ENCODE data around the gene CLHC1.

DNA sequence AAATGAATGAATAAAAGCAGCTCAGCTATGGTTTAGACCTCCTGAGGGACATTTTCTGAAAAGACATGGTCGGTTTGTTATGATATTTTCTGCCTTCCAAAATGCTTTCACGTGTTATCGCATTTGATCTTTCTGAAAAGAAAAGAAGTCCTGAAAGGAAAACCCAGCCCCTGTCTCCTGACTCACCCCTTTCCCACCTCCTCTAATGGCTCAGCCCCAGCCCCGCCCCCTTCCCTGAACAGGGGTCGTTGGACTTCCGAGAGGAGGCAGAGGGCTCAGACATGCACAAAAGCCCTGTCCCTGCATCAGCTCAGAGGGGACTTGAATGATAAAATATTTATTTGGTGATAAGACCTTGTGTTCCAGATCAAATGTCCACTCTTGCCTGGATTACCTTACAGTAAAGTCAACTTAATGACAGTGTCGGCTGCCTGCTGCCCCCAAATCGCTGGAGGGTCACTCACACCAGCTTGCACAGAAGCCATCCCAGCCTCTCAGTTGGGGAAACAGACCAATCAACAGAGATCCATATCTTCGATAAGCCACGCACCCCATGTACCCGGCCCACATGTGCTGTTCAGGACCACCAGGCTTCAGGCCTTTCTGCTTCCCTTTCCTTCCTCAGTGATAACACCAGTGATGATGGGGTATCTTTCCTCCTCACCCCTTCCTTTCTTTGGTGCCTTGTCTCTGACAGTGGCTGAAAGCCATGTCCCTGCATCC lies 69.6 kb downstream of the CLHC1 start:
- TF ChIP-seq, protein P1, sequence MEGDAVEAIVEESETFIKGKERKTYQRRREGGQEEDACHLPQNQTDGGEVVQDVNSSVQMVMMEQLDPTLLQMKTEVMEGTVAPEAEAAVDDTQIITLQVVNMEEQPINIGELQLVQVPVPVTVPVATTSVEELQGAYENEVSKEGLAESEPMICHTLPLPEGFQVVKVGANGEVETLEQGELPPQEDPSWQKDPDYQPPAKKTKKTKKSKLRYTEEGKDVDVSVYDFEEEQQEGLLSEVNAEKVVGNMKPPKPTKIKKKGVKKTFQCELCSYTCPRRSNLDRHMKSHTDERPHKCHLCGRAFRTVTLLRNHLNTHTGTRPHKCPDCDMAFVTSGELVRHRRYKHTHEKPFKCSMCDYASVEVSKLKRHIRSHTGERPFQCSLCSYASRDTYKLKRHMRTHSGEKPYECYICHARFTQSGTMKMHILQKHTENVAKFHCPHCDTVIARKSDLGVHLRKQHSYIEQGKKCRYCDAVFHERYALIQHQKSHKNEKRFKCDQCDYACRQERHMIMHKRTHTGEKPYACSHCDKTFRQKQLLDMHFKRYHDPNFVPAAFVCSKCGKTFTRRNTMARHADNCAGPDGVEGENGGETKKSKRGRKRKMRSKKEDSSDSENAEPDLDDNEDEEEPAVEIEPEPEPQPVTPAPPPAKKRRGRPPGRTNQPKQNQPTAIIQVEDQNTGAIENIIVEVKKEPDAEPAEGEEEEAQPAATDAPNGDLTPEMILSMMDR (IDR thresholded peaks at IDR 0.05) = no peak
- TF ChIP-seq POLR2AphosphoS5 (IDR thresholded peaks at IDR 0.05) (no peak), POLR2A (IDR thresholded peaks at IDR 0.05) (no peak)

Measured in stomach (tissue), 4 donors.